Caco-2 (cell line): ENCODE results near the gene IFI27L1. TPM values are rescaled to one million over a fixed set of nuclear protein-coding genes. Genes with fewer than 3 reads are reported as not detected.

ENCODE experiments used
- BruUV-seq: library from RNA; stranded (reverse); fragments of 400-500 nt; replicated peaks from 2 replicates; lab custom pipeline; 2021; lab: Mats Ljungman, UMichigan
- CTCF ChIA-PET: fragments of 300-600 bp; sonication (Branson Sonifier 250); formaldehyde crosslinking; loops from one replicate; lab custom pipeline; 2022; ENCODE audit warnings: antibody characterized with exemption; lab: Charles Lee
- POLR2A ChIA-PET: fragments of 300-600 bp; sonication (Branson Sonifier 250); formaldehyde crosslinking; loops from one replicate; lab custom pipeline; 2022; ENCODE audit warnings: antibody characterized with exemption; lab: Charles Lee
- DNase-seq, 2 experiments: peaks; one replicate each; pipeline versions ENCODE4 v3.0.0 to v3.0.0-alpha.2; 2020 to 2022
- H3K27me3 ChIP-seq: replicated peaks from 2 replicates; pipeline ENCODE4 v1.6.0; 2011; ENCODE audit warnings: low read length; ENCODE audit not compliant: control insufficient read depth, insufficient read depth
- H3K36me3 ChIP-seq: 2 replicates; pipeline ENCODE4 v1.5.1; 2011; ENCODE audit warnings: low read length; ENCODE audit not compliant: control insufficient read depth, insufficient read depth
- H3K4me1 ChIP-seq: fragments of 250-450 bp; sonication (Bioruptor Pico); 2 replicates; pipeline ENCODE4 v1.5.1; 2020; ENCODE audit warnings: mild to moderate bottlenecking
- H3K4me3 ChIP-seq: 2 replicates; pipeline ENCODE4 v1.5.1; 2011; ENCODE audit warnings: low read depth, mild to moderate bottlenecking, control low read depth, low read length
- H3K9me3 ChIP-seq: fragments of 250-450 bp; sonication (Bioruptor Pico); 2 replicates; pipeline ENCODE4 v1.5.1; 2020; ENCODE audit warnings: mild to moderate bottlenecking, moderate library complexity
- H3K27ac Mint-ChIP-seq: one replicate; pipeline ENCODE4 v1.8.0; 2022; ENCODE audit warnings: mixed read lengths; ENCODE audit not compliant: unreplicated experiment
- H3K27me3 Mint-ChIP-seq: one replicate; pipeline ENCODE4 v1.8.0; 2022; ENCODE audit warnings: mixed read lengths; ENCODE audit not compliant: insufficient read depth, unreplicated experiment
- H3K36me3 Mint-ChIP-seq: one replicate; pipeline ENCODE4 v1.8.0; 2022; ENCODE audit warnings: mild to moderate bottlenecking, mixed read lengths; ENCODE audit not compliant: insufficient read depth, unreplicated experiment
- H3K4me1 Mint-ChIP-seq: one replicate; pipeline ENCODE4 v1.8.0; 2022; ENCODE audit warnings: low read depth, mixed read lengths; ENCODE audit not compliant: unreplicated experiment
- H3K4me3 Mint-ChIP-seq: one replicate; pipeline ENCODE4 v1.8.0; 2022; ENCODE audit warnings: mild to moderate bottlenecking, moderate library complexity, mixed read lengths; ENCODE audit not compliant: unreplicated experiment
- H3K9me3 Mint-ChIP-seq: one replicate; pipeline ENCODE4 v1.8.0; 2022; ENCODE audit warnings: mixed read lengths; ENCODE audit not compliant: unreplicated experiment
- CTCF ChIP-seq, 2 experiments: fragments of 200-600 bp in 1 of 2; IDR thresholded peaks; 1 replicate in 1 of 2; 2 replicates in 1 of 2; pipeline versions ENCODE4 v1.5.1 to v1.8.0; 2011 to 2022; ENCODE audit warnings: antibody characterized with exemption in 1 of 2, control low read depth in 1 of 2, inconsistent platforms in 1 of 2, low read depth in 1 of 2, low read length in 1 of 2, mild to moderate bottlenecking in 1 of 2, moderate library complexity in 1 of 2; ENCODE audit not compliant: insufficient read depth in 1 of 2, severe bottlenecking in 1 of 2, unreplicated experiment in 1 of 2
- intact Hi-C: fragments of 100-400 bp; cut with micrococcal nuclease; formaldehyde crosslinking; loops from one replicate; pipeline ENCODE4 v1.10.0; 2022; ENCODE audit not compliant: unreplicated experiment
- total RNA-seq: library from RNA; stranded (reverse); gene quantifications from 2 replicates; pipeline ENCODE4 v1.2.3, GENCODE V29; 2022

IFI27L1 gene
- total RNA-seq, 1 experiment from 2014 or later = 13.6 TPM

GRCh38 chr14:94112513-94113063 lies 31.5 kb downstream of the IFI27L1 start:
- Histone ChIP-seq H3K9me3 (no peaks in the 10 kb centered on the region), H3K4me1 (no peaks in the 10 kb centered on the region), H3K27me3 (no peaks in the 10 kb centered on the region), H3K4me3 (no peak overlapping the region), H3K36me3 (no peaks in the 10 kb centered on the region)
- DNase-seq = no peak
- no TSS peak for BruUV-seq
- Mint-ChIP-seq H3K9me3 (no peaks in the 10 kb centered on the region), H3K4me3 (no peak overlapping the region), H3K27ac (no peak overlapping the region), H3K36me3 (no peaks in the 10 kb centered on the region), H3K27me3 (no peaks in the 10 kb centered on the region), H3K4me1 (no peaks in the 10 kb centered on the region)
- ChIA-PET CTCF (interaction anchor here (0.6 kb wide), 1 partner anchor 62 kb away, joined by 3 read pairs; no protein-coding TSS in a partner anchor), POLR2A (no interaction called here)
- intact Hi-C loops = no loop called here
- TF ChIP-seq CTCF (IDR thresholded peaks at IDR 0.05; ENCODE audit: insufficient read depth in 1 of 2, low read depth in 1 of 2, low read length in 1 of 2, severe bottlenecking in 1 of 2, unreplicated experiment in 1 of 2) = no peak

GRCh38 chr14:94113073-94113472 lies 32.0 kb downstream of the IFI27L1 start:
- Histone ChIP-seq H3K36me3 (no peaks in the 10 kb centered on the region), H3K4me1 (no peaks in the 10 kb centered on the region), H3K4me3 (no peak overlapping the region), H3K9me3 (no peaks in the 10 kb centered on the region), H3K27me3 (no peaks in the 10 kb centered on the region)
- no TSS peak for BruUV-seq
- no peaks in the 10 kb centered on the region for H3K36me3 Mint-ChIP-seq
- TF ChIP-seq CTCF (IDR thresholded peaks at IDR 0.05; ENCODE audit: insufficient read depth in 1 of 2, low read depth in 1 of 2, low read length in 1 of 2, severe bottlenecking in 1 of 2, unreplicated experiment in 1 of 2) = no peak
- no peaks in the 10 kb centered on the region for H3K9me3 Mint-ChIP-seq
- ChIA-PET CTCF (no interaction called here), POLR2A (no interaction called here)
- H3K27me3 Mint-ChIP-seq = peaks cover 4% of the 10 kb centered on the region
- no peak overlapping the region for H3K27ac Mint-ChIP-seq
- intact Hi-C loops = no loop called here
- H3K4me3 Mint-ChIP-seq = no peak overlapping the region
- DNase-seq = no peak
- H3K4me1 Mint-ChIP-seq = no peaks in the 10 kb centered on the region

- TF ChIP-seq CTCF (IDR thresholded peaks at IDR 0.05; ENCODE audit: insufficient read depth in 1 of 2, low read depth in 1 of 2, low read length in 1 of 2, severe bottlenecking in 1 of 2, unreplicated experiment in 1 of 2) = no peak
- POLR2A ChIA-PET = no interaction called here
- H3K27me3 Mint-ChIP-seq = peaks cover 4% of the 10 kb centered on the region
- intact Hi-C loops = no loop called here
- no peak overlapping the region for H3K4me3 Mint-ChIP-seq
- H3K27ac Mint-ChIP-seq = no peak overlapping the region
- no peaks in the 10 kb centered on the region for H3K9me3 Mint-ChIP-seq
- Histone ChIP-seq H3K36me3 (no peaks in the 10 kb centered on the region), H3K4me3 (no peak overlapping the region), H3K27me3 (no peaks in the 10 kb centered on the region), H3K9me3 (no peaks in the 10 kb centered on the region), H3K4me1 (no peaks in the 10 kb centered on the region)
- no peak for DNase-seq
- BruUV-seq = no TSS peak
- H3K4me1 Mint-ChIP-seq = no peaks in the 10 kb centered on the region
- CTCF ChIA-PET = no interaction called here
- H3K36me3 Mint-ChIP-seq = no peaks in the 10 kb centered on the region
Observed at GRCh38 chr14:94113490-94113889, 32.4 kb downstream of the IFI27L1 start.
